ENCODE measurements around the gene TMSB10.
"Not testable (repeated sequence)": the region's sequence is repeated elsewhere in the genome, so short reads cannot be mapped to it uniquely, and the experiment has no call there.

Gene TMSB10

GRCh38 chr2:84940088-84940470 is 34.6 kb downstream of the TMSB10 start:
- no peak for DNase-seq

GRCh38 chr2:84940831-84941412 is 35.5 kb downstream of the TMSB10 start:
- no peak for DNase-seq

GRCh38 chr2:84942166-84942565 is 36.7 kb downstream of the TMSB10 start:
- no peak for DNase-seq

- no peak for DNase-seq
Measured at GRCh38 chr2:84942964-84943421, 37.5 kb downstream of the TMSB10 start.

GRCh38 chr2:84944295-84944909 is 38.9 kb downstream of the TMSB10 start:
- DNase-seq = no peak

DNA sequence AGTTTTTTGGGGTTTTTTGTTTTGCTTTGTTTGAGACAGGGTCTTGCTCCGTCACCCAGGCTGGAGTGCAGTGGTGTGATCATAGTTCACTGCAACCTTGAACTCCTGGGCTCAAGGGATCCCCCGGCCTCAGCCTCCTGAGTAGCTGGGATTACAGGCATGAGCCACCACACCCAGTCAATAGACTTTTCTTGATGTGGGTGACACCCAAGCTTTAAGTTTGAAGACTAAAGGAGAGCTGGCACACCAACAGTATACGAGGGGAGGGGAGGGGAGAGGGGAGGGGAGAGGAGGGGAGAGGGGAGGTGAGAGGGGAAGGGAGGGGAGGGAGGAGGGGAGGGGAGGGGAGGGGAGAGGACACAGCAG is 40.4 kb downstream of the TMSB10 start:
- DNase-seq = not testable (repeated sequence)

- peak; percentile 51 to 68 for DNase-seq
Measured at GRCh38 chr2:84946204-84947009, 41.0 kb downstream of the TMSB10 start.

DNA sequence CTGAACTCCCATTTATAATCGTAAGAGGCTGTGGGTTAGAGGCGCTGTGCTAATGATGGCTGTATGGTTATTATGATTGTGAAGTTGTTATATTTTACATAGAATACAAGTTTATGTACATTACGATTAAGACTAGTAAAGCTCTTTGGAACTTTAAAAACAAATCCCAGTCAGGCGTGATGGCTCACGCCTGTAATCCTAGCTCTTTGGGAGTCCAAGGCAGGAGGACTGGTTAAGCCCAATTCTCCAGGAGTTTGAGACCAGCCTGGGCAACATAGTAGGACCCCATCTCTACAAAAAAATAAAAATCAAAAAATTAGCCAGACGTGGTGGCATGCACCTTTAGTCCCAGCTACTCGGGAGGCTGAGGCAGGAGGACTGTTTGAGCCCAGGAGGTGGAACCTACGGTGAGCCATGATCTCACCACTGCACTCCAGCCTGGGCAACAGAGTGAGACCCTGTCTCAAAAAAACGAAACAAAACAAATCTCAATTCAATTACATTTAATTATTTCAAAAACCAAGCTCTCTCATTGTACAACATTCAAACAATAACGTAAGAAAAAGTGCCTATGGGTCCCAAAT is 41.6 kb downstream of the TMSB10 start:
- no peak for DNase-seq

GRCh38 chr2:84953535-84953934 is 48.1 kb downstream of the TMSB10 start:
- no peak for DNase-seq

GRCh38 chr2:84954329-84954728 is 48.9 kb downstream of the TMSB10 start:
- no peak for DNase-seq
